ENCODE measurements around the gene RPL7A. TPM values are rescaled to one million over a fixed set of nuclear protein-coding genes. Genes with fewer than 3 reads are reported as not detected.

RPL7A gene
- total RNA-seq, 1 experiment from 2014 or later: 1,920 TPM

DNA sequence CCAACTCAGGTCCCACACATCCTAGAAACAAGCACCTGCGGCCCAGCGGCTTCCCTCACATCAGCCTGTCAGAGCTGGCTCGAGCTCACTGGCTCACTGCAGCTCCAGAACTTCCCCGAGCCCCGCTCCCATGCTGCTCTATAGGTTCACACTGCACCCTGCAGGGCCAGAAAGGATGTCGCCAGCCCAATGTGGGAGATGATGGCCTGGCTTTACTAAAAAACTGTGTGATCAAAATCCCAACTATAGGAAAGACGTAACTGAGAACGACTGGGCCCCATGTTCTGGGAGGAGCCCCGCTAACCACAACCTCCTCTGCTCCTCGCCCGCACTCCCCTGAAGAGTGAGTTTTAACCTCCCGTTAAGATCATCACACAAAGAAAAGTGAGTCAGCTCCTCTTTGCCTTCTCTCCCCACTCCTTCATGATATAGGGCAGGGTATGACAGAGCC is 23.3 kb downstream of the RPL7A start:
- CTCF ChIA-PET: no interaction called here

GRCh38 chr9:133372144-133372543 is 24.1 kb downstream of the RPL7A start:
- Histone ChIP-seq H3K4me3 (ENCODE audit: low read depth, low read length, poor library complexity, severe bottlenecking) (no peak overlapping the region), H3K9me3 (ENCODE audit: low read depth, low read length, poor library complexity, severe bottlenecking) (no peaks in the 10 kb centered on the region), H3K27me3 (replicated peaks; ENCODE audit: insufficient read depth, low read depth, low read length, poor library complexity) (no peaks in the 10 kb centered on the region), H3K4me1 (ENCODE audit: insufficient read depth, low read length, poor library complexity, severe bottlenecking) (peaks cover 9% of the 10 kb centered on the region), H3K27ac (ENCODE audit: low read depth, low read length, poor library complexity, severe bottlenecking) (peak overlapping the region; percentile 18), H3K36me3 (ENCODE audit: insufficient read depth, low read length, poor library complexity, severe bottlenecking) (peaks cover 40% of the 10 kb centered on the region)
- TF ChIP-seq, protein P1, sequence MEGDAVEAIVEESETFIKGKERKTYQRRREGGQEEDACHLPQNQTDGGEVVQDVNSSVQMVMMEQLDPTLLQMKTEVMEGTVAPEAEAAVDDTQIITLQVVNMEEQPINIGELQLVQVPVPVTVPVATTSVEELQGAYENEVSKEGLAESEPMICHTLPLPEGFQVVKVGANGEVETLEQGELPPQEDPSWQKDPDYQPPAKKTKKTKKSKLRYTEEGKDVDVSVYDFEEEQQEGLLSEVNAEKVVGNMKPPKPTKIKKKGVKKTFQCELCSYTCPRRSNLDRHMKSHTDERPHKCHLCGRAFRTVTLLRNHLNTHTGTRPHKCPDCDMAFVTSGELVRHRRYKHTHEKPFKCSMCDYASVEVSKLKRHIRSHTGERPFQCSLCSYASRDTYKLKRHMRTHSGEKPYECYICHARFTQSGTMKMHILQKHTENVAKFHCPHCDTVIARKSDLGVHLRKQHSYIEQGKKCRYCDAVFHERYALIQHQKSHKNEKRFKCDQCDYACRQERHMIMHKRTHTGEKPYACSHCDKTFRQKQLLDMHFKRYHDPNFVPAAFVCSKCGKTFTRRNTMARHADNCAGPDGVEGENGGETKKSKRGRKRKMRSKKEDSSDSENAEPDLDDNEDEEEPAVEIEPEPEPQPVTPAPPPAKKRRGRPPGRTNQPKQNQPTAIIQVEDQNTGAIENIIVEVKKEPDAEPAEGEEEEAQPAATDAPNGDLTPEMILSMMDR (conservative IDR thresholded peaks at IDR 0.05; ENCODE audit: low read depth, low read length): no peak
- TF ChIP-seq EZH2 (IDR thresholded peaks at IDR 0.05; ENCODE audit: borderline replicate concordance, low read depth, low read length, poor library complexity, severe bottlenecking): no peak
- ChIA-PET POLR2A (ENCODE audit: low non-redundant PET) (no interaction called here), CTCF (no interaction called here)
- DNase-seq (ENCODE audit: low spot score): no peak
- BruUV-seq (replicated peaks): no TSS peak
- intact Hi-C loops (cut with micrococcal nuclease; ENCODE audit: unreplicated experiment): no loop called here

More for the DNA sequence above, 23.3 kb downstream of the RPL7A start:
- no peak for TF ChIP-seq EZH2 (IDR thresholded peaks at IDR 0.05; ENCODE audit: borderline replicate concordance, low read depth, low read length, poor library complexity, severe bottlenecking)
- TF ChIP-seq, protein P1 (conservative IDR thresholded peaks at IDR 0.05; ENCODE audit: low read depth, low read length): no peak
- no TSS peak for BruUV-seq (replicated peaks)
- peaks cover under 1% of the 10 kb centered on the region for H3K4me1 ChIP-seq (ENCODE audit: insufficient read depth, low read length, poor library complexity, severe bottlenecking)
- H3K36me3 ChIP-seq (ENCODE audit: insufficient read depth, low read length, poor library complexity, severe bottlenecking): peaks cover 49% of the 10 kb centered on the region
- DNase-seq (ENCODE audit: low spot score): no peak
- intact Hi-C loops (cut with micrococcal nuclease; ENCODE audit: unreplicated experiment): no loop called here
- POLR2A ChIA-PET (ENCODE audit: low non-redundant PET): no interaction called here
- H3K4me3 ChIP-seq (ENCODE audit: low read depth, low read length, poor library complexity, severe bottlenecking): no peak overlapping the region
- no peaks in the 10 kb centered on the region for H3K27me3 ChIP-seq (replicated peaks; ENCODE audit: insufficient read depth, low read depth, low read length, poor library complexity)
- no peaks in the 10 kb centered on the region for H3K9me3 ChIP-seq (ENCODE audit: low read depth, low read length, poor library complexity, severe bottlenecking)
- H3K27ac ChIP-seq (ENCODE audit: low read depth, low read length, poor library complexity, severe bottlenecking): peak overlapping the region; percentile 18

DNA sequence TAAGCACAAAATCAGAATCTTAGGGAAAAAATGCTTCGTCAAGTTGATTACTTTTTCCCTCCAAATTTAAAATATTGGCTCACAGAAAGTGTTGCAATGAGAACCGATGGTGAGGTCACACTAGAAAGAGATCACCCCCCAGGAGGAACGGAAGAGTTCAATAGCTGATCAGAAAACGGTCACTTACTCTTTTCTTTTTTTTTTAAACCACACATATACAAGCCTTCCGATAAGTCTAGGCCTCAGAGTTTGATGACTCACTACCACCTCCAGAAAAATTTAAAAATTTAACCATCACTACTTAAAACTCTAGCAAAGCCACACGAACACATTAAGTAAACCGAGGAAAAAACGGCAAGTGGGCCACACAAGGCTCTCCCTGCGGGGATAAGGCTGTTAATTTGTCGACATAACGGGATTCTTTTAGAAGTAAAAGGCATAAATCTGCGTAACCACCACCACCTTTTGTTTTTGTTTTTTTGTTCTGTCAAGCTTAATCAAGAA is 26.6 kb downstream of the RPL7A start:
- peaks cover 36% of the 10 kb centered on the region for H3K36me3 ChIP-seq (ENCODE audit: insufficient read depth, low read length, poor library complexity, severe bottlenecking)
- no peaks in the 10 kb centered on the region for H3K9me3 ChIP-seq (ENCODE audit: low read depth, low read length, poor library complexity, severe bottlenecking)
- intact Hi-C loops (cut with micrococcal nuclease; ENCODE audit: unreplicated experiment): no loop called here
- H3K4me1 ChIP-seq (ENCODE audit: insufficient read depth, low read length, poor library complexity, severe bottlenecking): peaks cover 21% of the 10 kb centered on the region
- peak overlapping the region; percentile 98 for H3K27ac ChIP-seq (ENCODE audit: low read depth, low read length, poor library complexity, severe bottlenecking)
- POLR2A ChIA-PET (ENCODE audit: low non-redundant PET): no interaction called here
- no peak for DNase-seq (ENCODE audit: low spot score)
- H3K27me3 ChIP-seq (replicated peaks; ENCODE audit: insufficient read depth, low read depth, low read length, poor library complexity): no peaks in the 10 kb centered on the region
- CTCF ChIA-PET: no interaction called here
- H3K4me3 ChIP-seq (ENCODE audit: low read depth, low read length, poor library complexity, severe bottlenecking): peak overlapping the region; percentile 97
- BruUV-seq (replicated peaks): TSS peak; percentile 71
- TF ChIP-seq, protein P1 (conservative IDR thresholded peaks at IDR 0.05; ENCODE audit: low read depth, low read length): no peak
- no peak for TF ChIP-seq EZH2 (IDR thresholded peaks at IDR 0.05; ENCODE audit: borderline replicate concordance, low read depth, low read length, poor library complexity, severe bottlenecking)
